Colon (tissue), 2 donors: Measurements from ENCODE around the gene SLC52A3.
"Not testable (repeated sequence)": the region's sequence is repeated elsewhere in the genome, so short reads cannot be mapped to it uniquely, and the experiment has no call there.

Experiments used
- FAIRE-seq: peaks from 2 replicates; lab custom pipeline; 2012; peaks lifted over from hg19 to GRCh38; lab: Jason Lieb, UNC
- donor health status: control.
- donor health status: control.

The SLC52A3 gene

DNA sequence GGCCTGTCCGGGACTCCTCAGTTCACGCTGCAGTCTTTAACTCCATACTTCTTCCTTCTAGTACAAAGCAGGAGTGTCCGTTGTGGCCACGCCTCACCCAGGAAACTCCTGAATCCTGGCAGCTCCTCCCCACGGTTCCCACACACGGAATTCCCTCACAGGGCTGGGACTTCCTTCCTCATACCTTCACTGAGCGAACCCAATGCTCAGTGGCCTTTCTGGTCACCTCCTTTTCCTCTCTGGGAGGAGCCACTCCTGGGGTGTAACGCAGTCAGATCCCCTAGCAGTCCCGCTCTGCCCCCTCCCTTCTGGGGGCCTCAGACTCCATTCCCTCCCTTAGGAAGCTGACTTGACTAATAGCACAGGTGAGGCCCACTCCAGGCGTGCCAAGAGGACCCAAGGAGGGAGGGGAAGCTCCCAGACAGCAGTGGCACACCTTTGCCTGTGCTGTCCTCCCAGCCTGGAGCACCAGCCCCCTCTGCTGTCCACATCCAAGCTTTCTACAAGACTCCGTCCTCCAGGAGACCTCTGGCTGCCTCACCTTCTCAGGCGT is at the start of gene SLC52A3:
TSS of gene SLC52A3 (minus strand) at position 75 of the 553 bp plus-strand sequence. CDS start 2,726 bp downstream, outside the sequence.
- no peak for FAIRE-seq

DNA sequence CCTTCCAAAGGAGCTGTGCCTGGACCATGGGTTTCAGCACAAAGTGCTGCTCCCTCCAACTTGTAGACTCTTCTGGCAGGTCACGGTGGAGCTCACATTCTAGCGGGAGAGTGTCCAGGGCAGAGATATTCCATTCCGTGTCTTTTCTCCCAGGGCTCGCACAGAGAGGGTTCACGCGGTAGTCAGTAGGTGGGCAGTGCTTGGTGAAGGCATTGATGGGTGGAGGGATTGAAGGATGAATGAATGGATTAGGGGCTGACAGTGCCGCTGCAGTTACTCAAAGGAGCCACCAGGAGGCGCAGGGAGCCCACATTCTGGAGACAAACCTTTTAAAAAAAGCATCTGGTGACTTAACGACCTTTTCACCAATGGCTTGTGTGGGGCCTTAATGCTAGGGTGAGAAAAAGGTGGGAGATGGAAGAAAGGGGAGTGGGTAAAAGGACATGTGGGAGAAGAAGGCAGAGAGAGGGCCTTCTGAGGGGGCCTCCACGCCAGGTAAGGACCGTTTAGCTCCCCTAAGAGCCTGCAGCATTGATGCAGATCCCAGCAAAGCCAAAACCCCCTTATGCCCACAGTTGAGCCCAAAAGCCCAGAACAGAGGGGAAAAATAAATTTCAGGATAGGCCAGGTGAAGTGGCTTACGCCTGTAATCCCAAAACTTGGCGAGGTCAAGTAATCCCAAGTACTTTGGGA is 47.8 kb upstream of the SLC52A3 start:
- FAIRE-seq = no peak

DNA sequence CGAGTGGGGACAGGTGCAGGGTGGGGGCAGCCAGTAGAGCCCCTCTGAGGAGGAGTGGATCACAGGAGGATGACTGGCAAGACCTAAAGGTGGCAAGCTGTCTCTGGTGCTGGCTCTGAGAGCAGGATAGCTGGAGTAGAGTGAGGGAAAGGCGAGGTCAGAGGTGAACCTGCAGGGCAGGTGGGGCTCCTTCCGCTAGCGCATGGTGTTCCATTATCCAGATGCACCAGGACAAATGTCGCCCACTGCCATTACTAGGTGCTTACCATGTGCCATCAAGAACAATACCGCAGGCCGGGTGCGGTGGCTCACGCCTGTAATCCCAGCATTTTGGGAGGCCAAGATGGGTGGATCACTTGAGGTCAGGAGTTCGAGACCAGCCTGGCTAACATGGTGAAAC is 46.9 kb upstream of the SLC52A3 start:
- no peak for FAIRE-seq

DNA sequence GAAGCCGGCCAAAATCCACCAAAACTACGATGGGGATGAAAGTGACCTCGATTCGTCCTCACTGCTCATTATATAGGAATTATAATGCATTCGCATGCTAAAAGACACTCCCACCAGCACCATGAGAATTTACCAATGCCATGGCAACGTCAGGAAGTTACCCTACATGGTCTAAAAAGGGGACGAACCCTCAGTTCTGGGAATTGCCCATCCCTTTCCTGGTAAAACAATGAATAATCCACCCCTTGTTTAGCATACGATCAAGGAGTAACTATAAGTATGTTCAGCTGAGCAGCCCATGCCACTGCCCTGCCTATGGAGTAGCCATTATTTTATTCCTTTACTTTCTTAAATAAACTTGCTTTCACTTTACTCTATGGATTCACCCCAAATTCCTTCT is 45.1 kb upstream of the SLC52A3 start:
- no peak for FAIRE-seq

DNA sequence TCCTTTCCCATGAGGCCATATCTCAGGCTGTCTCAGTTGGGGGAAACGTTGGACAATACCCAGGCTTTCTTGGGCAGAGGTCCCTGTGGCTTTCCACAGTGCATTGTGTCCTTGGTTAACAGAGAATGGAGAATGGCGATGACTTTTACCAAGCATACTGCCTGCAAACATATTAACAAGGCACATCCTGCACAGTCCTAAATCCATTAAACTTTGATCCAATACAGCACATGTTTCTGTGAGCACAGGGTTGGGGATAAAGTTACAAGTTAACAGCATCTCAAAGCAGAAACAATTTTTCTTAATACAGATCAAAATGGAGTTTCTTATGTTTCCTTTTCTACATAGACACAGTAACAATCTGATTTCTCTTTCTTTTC is 44.1 kb upstream of the SLC52A3 start:
- FAIRE-seq = not testable (repeated sequence)

DNA sequence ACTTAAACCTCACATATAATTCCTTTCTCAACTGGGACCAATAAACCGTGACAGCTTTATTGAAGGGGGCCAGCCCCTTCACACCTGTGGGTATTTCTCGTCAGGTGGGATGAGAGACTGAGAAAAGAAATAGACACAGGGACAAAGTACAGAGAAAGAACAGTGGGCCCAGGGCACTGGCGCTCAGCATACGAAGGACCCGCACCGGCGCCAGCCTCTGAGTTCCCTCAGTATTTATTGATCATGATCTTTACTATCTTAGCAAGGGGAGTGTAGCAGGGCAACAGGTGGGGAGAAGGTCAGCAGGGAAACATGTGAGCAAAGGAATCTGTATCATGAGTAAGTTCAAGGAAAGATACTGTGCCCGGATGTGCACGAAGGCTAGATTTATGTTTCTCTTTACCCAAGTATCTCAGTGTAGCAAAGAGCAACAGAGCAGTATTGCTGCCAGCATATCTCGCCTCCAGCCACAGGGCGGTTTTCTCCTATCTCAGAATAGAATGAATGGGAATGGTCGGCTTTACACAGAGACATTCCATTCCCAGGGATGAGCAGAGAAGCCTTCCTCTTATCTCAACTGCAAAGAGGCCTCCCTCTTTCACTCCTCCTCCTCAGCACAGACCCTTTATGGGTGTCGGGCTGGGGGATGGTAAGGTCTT is 43.6 kb upstream of the SLC52A3 start:
- FAIRE-seq = not testable (repeated sequence)

DNA sequence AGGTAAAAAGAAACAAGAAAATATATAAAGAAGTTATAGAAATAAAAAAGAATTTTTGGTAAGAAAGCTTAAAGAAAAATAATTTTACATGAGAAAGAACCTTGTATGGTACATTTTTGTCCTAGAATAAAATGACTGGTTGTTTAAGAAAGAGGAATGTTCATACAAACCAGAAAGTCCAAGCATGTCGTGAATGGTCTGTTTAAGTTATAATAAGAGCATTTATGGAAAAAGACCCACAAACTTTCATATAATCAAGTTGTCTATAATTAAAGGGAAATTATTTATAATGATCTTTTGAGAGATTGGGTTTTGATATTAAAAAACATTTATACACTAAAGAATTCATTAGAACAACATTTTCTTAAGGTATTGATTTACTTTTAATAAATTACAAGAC is 37.4 kb upstream of the SLC52A3 start:
- peak; percentile 31 for FAIRE-seq

DNA sequence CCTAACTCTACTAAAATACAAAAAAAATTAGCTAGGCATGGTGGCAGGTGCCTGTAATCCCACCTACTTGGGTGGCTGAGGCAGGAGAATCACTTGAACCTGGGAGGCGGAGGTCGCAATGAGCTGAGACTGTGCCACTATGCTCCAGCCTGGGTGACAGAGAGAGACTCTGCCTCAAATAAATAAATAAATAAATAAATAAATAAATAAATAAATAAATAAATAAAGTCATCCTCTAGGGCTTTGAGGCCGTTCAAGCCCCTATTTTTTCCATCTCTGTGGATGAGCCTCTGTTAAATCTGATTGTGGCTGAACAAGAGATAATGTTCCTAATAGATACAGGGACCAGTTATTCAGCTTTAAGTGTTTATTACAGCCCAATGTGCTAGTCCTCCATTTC is 33.4 kb upstream of the SLC52A3 start:
- FAIRE-seq = no peak

DNA sequence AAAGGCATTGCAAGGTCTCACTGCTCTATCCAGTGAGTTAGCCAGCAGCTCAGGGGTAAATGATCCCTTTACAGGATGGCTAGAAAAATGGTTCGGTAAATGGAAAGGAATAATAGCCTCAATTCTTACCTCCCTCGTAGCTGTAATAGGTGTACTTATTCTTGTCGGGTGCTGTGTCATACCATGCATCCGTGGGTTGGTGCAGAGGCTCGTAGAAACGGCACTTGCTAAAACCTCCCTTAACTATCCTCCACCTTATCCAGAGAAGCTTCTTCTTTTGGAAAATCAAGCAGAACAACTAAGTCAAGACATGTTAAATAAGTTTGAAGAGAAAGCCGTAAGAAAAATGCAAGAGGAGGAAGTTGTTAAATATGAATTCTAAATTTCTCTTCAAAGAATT is 31.7 kb upstream of the SLC52A3 start:
- FAIRE-seq = not testable (repeated sequence)

DNA sequence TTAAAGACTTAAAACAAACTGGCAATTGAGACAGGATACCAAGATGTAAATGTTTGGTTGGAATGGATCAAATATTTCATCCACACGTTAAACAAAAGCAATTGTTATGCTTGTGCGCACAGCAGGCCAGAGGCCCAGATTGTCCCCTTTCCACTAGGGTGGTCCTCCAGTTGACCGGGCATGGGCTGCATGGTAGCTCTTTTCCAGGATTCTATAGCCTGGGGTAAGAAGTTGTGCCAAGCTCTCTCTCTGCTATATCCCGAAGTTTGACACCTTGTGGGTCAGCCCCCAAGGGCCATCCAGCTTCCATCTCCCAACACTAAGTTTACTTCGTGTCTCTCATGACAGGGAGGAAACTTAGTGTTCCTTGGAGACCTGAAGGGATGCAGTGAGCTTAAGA is 30.4 kb upstream of the SLC52A3 start:
- not testable (repeated sequence) for FAIRE-seq

DNA sequence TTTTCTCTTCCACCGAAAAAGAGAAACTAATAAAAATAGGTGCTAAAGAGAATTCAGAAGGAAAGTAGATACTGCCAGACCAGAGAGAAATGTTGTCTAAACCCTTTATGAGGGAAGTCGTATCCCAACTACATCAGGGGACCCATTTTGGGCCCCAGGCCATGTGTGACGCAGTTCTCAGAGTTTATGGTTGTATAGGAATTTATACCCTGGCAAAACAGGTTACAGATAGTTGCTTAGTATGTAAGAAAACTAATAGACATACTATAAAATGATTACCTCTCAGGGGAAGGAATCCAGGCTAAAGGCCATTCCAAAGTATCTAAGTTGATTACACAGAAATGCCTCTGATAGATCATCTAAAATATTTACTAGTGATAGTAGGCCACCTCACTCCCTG is 28.6 kb upstream of the SLC52A3 start:
- FAIRE-seq = no peak

DNA sequence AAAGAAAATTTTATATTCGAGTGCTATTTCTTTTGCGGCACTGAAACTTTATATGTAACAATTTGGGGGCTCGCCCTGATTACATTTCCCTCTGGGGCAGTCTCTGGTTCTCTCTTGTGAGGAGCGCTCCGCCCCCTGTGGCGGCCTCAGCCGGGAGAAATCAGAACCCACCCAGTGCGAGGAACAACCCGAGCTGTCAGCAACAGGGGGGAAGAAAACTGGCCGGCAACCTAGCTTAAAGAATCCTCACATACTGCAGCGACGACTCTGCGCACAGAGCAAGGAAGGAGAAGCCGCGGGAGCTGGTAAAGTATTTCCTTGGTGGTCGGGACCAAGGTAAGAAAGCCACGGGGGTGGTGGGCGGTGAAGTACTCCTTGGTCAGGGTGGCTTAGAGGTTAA is 23.9 kb upstream of the SLC52A3 start:
- no peak for FAIRE-seq

DNA sequence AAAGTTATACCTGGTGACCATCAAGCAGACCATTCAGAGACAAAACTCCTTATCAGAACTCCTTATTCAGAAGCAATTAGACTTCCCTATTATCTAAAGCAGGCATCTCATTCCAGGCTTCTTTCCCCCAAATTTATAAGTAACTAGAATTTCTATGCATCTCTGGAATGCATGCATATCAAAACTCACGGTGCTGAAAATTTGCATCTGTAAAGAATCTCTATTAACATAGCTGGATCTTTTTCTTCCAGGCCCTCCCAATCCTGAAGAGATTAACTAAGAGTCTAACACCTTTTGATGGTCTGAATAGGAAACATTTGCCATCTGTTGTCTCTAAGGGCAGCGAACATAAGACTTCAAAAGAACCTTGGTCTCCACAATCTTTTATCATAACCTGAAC is 22.8 kb upstream of the SLC52A3 start:
- FAIRE-seq = no peak

DNA sequence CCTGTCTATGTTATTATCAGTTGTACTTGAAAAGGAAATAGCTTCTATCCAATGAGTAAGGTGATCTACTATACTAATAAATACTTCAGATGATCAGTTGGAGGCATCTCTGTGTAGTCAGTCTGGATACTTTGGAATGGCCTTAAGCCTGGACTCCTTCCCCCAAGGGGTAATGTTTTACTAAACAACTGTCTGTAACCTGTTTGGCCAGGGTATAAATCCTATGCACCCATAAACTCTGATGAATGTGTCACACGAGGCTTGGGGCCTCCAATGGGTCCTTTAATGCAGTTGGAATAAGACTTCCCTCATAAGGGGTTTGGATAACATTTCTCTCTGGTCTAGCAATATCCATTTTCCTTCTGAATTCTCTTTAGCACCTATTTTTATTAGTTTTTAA is 19.5 kb upstream of the SLC52A3 start:
- no peak for FAIRE-seq

DNA sequence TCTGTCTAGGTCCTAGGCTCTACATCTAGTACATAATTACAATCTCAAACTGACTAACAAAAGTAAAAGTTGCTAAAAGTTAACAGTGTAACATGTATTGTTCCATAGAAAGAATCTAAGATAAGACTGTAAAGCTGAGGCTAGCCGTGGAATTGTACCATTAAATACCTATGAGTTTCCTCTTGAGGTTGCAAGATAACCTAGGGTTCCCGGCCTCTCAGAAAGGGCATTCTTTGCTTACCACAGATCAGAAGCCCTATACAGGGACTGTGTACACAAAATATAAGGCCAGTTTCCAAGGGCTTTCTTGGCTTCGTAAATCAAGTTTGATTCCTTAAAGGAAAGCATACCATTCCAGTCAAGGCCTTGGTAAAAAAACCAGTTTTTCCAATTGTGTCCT is 11.5 kb upstream of the SLC52A3 start:
- FAIRE-seq = no peak

DNA sequence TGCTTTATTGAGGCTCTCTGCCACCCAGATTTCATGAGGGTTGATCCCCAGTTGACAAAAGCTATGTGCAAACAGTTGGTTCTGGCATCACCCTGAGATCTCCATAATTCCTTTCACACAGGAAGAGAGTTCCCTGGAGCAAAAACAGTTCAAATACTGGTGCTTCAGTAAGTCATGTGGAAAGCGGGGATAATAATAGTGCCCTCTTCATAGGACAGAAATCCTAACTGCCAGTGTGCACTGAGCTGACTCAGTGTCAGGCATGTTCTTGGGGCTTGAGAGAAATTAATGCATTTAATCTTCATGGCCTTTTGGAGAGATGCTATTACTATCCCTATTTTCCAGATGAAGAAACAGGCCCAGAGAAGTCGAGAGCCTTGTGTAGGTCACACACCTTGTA is 7.9 kb upstream of the SLC52A3 start:
- no peak for FAIRE-seq

DNA sequence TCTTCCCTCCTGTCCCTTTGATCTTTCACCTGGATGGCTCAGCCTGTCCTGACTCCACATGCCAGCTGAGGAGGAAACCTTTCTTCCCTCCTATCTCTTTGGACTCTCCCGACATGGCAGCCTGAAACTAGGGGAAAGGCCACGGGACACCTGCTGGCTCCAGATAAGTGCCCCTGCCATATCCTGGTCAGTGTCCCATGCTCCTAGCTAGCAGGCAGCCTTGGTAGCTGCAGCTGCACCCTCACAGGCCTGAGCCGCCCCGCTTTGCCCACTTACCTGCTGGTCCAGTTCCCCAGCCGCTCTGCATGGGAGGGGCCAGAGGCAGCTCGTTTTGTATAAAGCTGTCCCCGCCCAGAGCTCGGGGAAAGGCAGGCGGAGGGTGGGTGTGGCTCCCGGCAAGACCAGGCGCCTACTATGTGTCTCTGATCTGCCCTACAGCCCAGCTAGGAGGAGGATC is 7.4 kb upstream of the SLC52A3 start:
- no peak for FAIRE-seq

DNA sequence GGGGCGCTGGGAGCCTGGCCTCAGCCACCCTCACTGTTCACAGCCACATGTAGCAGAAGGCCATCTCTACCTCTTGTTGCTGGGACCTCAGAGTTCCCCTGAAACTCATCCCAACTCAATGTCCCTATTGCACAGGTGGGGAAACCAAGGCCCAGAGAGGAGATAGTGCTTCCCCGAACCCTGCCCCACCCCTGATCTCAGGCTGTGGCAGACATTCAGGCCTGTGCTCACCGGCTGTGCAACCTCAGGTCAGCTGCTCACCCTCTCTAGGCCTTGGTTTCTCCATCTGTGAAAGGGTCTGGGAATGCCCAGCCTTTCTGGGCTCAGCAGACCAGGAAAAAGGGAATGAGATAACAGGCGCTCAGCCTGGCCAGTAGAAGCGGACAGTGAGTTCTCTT is 6.4 kb upstream of the SLC52A3 start:
- no peak for FAIRE-seq

DNA sequence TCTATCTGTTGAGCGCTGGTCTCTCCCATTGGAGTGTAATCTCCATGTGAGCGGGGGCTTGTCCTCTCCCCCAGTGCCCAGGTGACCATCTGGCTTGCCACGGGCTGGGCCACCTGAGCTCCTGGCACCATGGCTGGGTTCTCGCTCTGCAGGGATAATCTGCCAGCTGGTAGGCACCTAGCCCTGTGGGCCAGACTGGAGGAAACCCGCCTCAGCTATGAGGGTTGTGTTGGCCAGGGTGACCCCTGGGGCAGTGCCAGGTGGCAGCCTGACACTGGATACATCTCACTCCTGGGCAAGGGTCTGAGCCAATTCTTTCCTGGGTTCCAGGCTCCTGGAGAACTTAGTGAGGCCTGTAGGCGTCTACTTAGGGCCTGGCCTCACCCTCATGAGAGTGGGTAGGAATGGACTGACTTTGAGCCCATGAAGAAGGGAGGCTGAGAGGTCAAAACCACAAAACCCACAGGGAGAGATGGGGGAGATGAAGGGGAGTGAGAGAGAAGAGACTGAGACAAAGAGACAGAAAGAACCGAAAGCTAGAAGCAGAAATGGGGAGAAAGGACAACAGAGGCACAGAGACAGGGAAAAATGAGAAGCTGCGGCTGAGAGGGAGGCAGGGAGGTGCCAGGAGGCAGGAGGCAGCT is 5.8 kb upstream of the SLC52A3 start:
- FAIRE-seq = no peak

DNA sequence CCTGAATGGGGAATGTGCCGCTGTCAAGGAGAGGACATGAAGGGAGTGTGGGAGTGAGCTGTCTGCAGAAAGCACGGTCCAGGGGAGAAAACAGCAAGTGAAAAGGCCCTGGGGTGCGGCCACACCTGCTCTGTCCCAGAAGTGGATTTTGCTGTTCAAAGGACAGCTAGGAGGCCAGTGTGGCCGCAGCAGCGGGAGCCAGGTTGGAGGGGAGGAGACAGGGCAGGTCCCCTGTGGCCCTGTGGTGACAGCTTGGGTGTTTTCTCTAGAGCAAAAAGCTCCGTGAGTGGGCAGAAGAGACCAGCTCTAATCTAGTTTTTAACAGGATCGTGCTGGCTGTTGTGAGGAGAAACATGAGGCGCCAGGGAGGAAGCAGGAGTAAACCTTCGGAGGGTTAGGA is 4.5 kb upstream of the SLC52A3 start:
- FAIRE-seq = no peak

DNA sequence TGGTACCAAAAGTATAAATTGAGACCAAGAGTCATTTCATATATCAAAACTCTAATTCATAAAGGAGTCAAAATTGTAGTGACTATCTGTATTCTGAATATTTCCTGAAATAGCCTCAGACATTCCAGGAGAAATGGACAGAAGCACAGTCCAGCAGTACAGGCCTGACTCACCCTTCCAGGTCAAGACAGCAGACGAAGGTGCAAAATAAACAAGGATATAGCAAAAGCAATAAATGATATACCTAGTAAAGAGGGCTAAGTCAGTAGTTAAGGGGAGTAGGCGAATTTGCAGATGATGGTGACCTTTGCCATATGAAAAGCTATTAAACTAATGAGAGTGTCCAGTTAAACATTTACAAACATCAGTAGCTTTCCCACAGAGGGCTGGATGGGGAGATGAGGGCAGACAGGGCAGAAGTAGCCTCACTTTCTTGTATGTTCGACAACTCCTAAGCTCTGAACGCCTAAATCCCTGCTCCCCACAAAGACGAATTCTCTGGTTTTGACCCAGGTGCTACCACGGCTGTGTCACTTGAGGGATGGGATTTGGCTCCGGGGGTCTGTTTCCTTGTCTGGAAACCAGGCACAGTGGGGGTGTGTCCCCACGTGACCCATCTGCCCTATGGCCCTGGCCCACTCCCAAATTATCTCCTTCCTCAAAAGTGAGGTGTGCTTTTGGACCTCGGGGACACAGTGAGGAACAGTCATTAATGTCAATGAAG is 3.6 kb upstream of the SLC52A3 start:
- FAIRE-seq = no peak

DNA sequence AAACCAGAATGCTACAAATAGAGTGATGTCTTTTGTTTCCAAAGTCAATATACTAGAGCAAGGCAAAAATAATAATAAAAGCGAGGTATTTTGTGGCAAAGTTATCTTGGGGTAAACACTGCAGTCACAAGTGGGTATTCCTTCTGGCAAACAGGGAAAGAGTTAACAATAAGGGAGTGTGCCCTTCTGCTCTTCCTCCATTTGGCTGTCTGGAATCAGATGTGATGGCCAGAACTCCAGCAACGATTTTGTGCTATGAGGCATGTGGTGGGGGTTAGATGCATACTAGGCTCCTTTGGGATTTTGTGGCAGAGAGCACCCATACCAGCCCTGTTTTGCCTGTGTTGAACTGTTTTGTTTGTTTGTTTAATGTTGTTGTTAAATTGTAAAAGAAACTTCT is 2.4 kb upstream of the SLC52A3 start:
- FAIRE-seq = no peak

DNA sequence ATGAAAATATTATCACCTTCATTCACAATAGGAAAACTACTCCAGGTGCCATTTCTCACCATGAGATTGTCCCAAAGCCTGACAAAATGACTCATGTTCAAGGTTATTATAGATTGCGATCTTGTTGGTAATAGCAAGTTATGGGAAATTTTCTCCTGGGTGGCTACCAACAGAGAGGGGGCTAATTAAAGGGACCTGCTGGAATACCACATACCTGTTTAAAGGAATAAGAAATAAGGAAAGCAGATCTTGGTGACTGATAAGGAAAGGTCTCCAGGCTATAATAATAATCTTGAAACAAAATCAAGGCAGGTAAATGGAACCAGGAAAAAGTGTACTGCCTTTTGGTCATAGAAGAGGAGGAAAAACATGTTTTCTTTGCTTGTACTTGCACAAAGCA is 1.4 kb downstream of the SLC52A3 start:
- no peak for FAIRE-seq
